ENCODE data around the gene ILKAP.
"Not testable (repeated sequence)": the region's sequence is repeated elsewhere in the genome, so short reads cannot be mapped to it uniquely, and the experiment has no call there.

ILKAP gene

DNA sequence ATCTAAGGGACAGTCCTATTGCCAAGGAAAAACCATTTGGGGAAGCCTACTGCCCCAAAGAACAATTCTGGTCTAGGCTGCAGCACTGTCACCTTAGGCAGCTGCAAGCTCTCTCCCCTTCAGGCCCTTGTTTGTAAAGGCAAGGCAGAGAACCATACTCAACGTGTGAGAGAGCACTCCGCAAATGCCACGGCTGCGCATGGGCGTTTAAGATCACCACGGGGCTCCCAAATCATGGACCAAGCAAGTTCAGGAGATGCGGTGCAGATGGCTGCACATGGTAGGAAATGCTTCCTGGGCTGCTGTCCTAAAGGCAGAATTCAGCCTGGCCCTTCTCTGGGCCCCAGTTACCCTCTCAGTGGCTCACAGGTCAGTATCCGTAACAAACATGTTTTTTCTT is 29.2 kb downstream of the ILKAP start:
- H3K4me3 ChIP-seq (replicated peaks; ENCODE audit: low read depth, low read length) = no peak overlapping the region
- TF ChIP-seq, protein P1, sequence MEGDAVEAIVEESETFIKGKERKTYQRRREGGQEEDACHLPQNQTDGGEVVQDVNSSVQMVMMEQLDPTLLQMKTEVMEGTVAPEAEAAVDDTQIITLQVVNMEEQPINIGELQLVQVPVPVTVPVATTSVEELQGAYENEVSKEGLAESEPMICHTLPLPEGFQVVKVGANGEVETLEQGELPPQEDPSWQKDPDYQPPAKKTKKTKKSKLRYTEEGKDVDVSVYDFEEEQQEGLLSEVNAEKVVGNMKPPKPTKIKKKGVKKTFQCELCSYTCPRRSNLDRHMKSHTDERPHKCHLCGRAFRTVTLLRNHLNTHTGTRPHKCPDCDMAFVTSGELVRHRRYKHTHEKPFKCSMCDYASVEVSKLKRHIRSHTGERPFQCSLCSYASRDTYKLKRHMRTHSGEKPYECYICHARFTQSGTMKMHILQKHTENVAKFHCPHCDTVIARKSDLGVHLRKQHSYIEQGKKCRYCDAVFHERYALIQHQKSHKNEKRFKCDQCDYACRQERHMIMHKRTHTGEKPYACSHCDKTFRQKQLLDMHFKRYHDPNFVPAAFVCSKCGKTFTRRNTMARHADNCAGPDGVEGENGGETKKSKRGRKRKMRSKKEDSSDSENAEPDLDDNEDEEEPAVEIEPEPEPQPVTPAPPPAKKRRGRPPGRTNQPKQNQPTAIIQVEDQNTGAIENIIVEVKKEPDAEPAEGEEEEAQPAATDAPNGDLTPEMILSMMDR (IDR thresholded peaks at IDR 0.05; ENCODE audit: low read depth, low read length, missing control alignments) = no peak
- DNase-seq (ENCODE audit: extremely low read depth, low read depth) = no peak

DNA sequence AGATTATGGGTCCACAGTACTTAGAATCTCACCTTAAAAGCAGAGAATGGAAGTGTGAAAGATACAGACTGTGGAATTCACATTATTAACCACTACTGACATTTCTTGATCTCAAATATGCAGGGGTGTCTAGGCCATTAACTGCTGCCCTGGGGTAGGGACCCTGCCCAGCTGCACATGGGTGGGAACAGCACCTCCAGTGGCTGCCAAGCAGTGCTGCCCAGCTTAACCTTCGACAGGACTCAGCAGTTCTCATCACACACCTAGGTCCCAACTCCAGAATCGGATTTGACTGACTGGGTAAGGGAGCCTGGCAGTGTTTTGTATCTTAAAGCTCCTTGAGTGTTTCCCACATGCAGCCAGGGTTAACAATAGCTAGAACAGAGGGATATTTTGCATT is 29.8 kb downstream of the ILKAP start:
- TF ChIP-seq, protein P1 (IDR thresholded peaks at IDR 0.05; ENCODE audit: low read depth, low read length, missing control alignments) = no peak

DNA sequence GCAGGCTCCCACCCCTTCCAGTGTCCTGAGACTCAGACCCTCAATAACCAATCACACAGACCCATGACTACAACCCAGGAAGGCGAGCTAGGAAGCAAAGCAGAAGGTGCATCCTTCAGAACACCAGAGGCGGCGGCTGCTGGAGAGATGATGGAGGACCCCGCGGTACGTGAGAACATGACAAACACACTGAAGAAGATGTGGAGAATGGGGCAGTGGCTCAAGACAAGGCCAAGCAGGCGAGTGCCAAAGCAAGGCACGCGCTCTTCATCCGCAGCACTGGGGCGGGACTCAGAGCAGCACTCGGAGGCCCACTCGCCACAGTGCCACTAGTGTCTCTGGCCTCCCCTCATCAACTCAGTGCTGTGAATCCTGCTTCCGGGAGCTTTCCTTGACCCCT is 31.1 kb downstream of the ILKAP start:
- TF ChIP-seq, protein P1 (IDR thresholded peaks at IDR 0.05; ENCODE audit: low read depth, low read length, missing control alignments) = no peak
- H3K4me3 ChIP-seq (replicated peaks; ENCODE audit: low read depth, low read length) = no peak overlapping the region
- no peak for DNase-seq (ENCODE audit: extremely low read depth, low read depth)

More for the DNA sequence above, 29.8 kb downstream of the ILKAP start:
- no peak for DNase-seq (ENCODE audit: extremely low read depth, low read depth)
- no peak overlapping the region for H3K4me3 ChIP-seq (replicated peaks; ENCODE audit: low read depth, low read length)

DNA sequence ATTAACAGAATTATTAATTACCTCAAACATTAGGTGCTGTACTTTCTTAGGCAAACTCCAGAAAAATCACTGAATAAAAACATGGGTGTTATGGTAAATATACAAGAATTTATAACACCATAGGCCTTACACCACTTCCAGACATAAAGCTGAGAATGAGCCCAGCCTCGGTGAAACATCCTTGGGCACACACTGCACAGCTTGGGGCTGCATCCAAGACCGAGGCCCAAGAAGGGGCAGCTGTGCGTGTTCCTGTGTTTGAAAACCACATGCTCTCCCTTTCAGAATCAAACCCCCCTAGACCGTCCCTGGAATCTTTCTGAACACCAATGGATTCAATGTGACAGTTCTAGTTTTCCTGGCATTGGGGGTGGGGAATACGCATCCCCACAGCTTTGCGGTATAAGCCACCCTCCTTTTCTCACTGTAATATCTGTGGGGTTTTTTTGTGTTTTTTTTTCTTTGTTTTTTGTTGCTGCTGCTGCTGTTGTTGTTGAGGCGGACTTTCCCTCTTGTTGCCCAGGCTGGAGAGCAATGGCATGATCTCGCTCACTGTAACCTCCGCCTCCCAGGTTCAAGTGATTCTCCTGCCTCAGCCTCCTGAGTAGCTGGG is 31.8 kb downstream of the ILKAP start:
- no peak for DNase-seq (ENCODE audit: extremely low read depth, low read depth)
- TF ChIP-seq, protein P1 (IDR thresholded peaks at IDR 0.05; ENCODE audit: low read depth, low read length, missing control alignments) = no peak

DNA sequence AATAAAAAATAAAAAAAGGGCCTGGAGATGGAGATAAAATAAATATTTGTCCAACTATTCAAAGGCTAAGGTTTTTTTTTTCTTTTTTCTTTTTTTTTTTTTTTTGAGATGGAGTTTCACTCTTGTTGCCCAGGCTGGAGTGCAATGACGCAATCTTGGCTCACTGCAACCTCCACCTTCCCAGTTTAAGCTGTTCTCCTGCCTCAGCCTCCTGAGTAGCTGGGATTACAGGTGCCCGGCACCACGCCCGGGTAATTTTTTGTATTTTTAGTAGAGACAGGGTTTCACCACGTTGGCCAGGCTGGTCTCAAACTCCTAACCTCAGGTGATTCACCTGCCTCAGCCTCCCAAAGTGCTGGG is 32.4 kb downstream of the ILKAP start:
- H3K4me3 ChIP-seq (replicated peaks; ENCODE audit: low read depth, low read length); DNase-seq (ENCODE audit: extremely low read depth, low read depth): not testable (repeated sequence)

More for the DNA sequence above, 31.8 kb downstream of the ILKAP start:
- no peak overlapping the region for H3K4me3 ChIP-seq (replicated peaks; ENCODE audit: low read depth, low read length)

DNA sequence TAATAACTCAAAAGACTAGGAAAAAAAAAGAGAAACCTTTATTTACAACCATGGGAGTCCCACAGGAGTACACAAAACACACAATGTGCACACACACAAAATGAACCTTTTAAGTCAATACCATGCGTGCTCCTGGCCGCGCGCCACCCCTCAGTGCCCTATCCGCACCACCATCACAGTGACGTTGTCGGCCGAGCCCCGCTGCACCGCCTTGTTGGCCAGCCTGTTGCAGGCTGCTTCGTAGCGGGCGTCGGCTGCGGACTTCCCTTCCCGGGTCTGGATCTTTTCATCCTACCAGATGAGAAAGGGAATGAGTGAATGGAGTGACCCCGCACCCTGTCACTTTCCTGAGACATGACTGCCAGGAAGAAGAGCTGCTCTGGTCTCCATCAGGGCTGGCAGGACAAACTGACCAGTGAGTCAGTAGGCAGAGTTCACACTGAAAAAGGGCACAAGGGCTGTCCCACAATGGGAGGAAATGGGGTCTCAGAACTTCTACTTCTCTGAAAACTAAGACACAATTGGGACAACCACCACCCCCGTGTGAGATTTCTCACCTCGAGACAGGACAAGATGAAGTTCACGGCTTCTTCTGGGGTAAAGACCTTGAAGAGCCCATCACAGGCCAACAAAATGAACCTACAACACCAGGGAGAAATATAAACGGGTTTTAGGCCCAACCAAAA is 33.0 kb downstream of the ILKAP start:
- H3K4me3 ChIP-seq (replicated peaks; ENCODE audit: low read depth, low read length) = no peak overlapping the region
- DNase-seq (ENCODE audit: extremely low read depth, low read depth) = no peak
- TF ChIP-seq, protein P1 (IDR thresholded peaks at IDR 0.05; ENCODE audit: low read depth, low read length, missing control alignments) = no peak

DNA sequence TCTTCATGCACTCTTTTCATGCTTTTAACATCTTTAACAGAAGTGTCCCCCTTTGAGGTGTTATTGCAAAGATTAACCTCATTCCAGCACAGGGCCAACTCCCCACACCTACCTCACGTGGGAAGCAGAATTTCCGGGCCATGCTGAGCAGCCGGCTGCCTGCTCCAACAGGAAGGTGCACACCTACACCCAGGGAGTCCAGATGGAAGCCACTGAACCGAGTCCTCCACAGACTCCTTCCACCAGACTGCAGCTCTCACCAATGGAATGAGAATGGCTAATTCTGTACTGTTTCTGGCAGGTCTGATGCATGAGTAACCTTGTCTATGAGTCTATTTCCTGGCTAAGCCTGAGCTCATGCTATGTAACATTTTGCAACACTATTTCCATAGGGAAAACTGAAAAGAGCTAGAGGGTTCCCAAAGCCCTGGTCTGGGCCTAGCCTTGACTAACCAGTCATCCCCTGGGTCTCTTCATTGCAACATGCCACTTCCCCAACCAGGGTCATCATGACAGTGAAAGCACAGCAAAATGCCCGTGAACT is 33.7 kb downstream of the ILKAP start:
- no peak overlapping the region for H3K4me3 ChIP-seq (replicated peaks; ENCODE audit: low read depth, low read length)
- TF ChIP-seq, protein P1 (IDR thresholded peaks at IDR 0.05; ENCODE audit: low read depth, low read length, missing control alignments) = no peak
- DNase-seq (ENCODE audit: extremely low read depth, low read depth) = peak; percentile 61

All from HFF-Myc (cell line).